ENCODE data around the gene FGR. TPM values are rescaled to one million over a fixed set of nuclear protein-coding genes. Genes with fewer than 3 reads are reported as not detected.

The FGR gene
- 0.46 TPM in 1 of 2 replicates, not detected in the other for total RNA-seq

GRCh38 chr1:27634985-27635367, at the start of gene FGR:
FGR (minus strand) TSS chr1:27635185; CDS start chr1:27623916, 11,269 bp downstream.

DNA sequence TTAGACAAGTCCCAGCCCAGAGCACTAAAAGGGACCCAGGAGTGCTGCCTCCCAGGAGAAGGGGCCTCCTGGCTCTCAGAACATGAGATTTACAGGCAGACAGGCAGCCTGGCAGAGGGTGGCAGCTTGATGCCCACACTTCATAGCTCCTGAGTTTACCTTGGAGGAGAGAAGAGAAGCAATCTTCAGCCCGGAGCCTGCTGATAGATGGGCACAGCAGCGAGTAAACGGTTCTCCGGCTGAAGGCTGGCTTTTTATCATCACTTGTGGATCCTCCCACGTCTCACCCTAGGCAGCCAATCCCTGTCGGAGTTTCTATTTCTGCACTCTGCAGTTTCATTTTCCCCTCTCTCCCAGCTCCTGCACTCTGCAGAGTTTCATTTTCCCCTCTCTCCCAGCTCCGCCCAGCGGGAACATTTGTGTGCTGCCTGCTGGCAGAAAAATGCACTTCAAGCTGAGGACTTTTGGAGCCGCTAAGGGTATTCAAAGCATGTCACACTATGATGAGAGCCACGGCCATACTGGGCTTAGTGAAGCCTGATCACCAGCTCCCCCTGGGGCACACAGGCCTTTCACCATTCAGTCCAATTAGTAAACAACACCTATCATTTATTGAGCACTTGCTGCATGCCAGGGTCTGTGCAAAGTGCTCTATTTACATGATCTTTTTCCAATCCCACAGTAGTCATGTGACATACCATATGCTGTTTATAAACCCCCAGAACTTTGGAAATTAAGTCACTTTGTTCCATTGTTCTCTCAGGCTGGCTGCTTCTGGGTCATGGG, 37.2 kb upstream of the FGR start, which contains the start of gene IFI6:
Gene IFI6, minus strand, starts transcription at position 229 of the 786 bp plus-strand sequence. CDS start 2,878 bp downstream, outside the sequence.

DNA sequence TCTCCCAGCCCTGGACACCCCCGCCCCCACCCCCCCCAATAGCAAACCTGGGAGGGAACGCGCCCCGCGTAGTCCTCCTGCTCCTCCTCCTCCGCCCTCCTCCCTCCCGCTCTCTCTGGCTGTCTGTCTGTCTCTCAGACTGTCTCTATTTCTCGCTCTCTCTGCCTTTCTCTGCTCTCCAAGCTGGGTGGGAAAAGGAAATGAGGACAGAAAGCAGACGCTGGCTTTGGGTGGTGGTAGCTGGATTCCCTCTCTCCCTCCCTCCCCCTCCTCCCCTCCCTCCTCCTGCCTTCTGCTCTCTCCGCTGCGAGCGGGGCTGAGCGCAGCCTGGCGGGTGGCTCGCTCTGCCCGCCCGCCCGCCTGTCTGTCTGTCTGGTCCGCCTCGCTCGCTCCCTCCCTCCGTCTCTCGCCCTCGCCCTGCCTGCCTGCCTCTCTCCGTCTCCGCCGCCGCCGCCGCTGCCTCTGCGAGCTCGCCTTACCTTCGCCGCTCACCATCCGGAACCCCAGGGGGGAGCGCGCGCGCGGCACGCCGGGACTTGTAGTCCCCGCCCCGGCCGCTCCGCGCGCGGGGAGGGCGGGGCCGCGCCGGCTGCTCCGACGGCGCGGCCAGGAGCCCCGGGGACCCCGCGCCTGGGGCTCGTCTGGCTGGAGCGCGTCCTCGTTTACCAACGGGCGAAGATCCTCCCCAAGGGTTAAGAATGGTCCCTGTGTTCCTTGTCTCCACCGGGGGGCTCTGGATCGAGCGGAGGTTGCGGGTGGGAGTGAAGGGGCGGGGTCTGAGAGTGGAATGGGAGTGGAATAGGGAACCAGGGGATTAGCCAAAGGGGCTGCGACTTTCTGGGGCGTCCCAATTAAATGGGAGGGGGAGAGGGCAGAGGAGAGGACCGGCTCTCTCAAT, 31.1 kb downstream of the FGR start, which contains the start of gene AHDC1:
Gene AHDC1, minus strand, starts transcription at position 464 of the 898 bp plus-strand sequence. CDS start 52,029 bp downstream, outside the sequence.

Other genes starting within 250 kb of the FGR start
- gene GPR3, start 242.6 kb downstream of the FGR start, total RNA-seq, result 0.46 and 0.65 TPM in 2 replicates
- 17.9 and 21.1 TPM in 2 replicates for gene WASF2, start 145.0 kb downstream of the FGR start, total RNA-seq
- gene AHDC1, start 31.0 kb downstream of the FGR start, total RNA-seq, result 4.5 and 6.1 TPM in 2 replicates
- gene IFI6, start 37.0 kb upstream of the FGR start, total RNA-seq, result 129 and 3,193 TPM in 2 replicates
- 7.5 and 15.2 TPM in 2 replicates for gene FAM76A, start 90.8 kb upstream of the FGR start, total RNA-seq
- 101 and 118 TPM in 2 replicates for gene STX12, start 138.0 kb upstream of the FGR start, total RNA-seq
- gene PPP1R8, start 195.6 kb upstream of the FGR start, total RNA-seq, result 44.5 and 46.0 TPM in 2 replicates
- gene THEMIS2, start 237.4 kb upstream of the FGR start, total RNA-seq, result 6.2 and 19.0 TPM in 2 replicates

Data from epithelial cell of umbilical artery (primary cell).